Measurements from ENCODE around the gene TNIK. TPM values are rescaled to one million over a fixed set of nuclear protein-coding genes. Genes with fewer than 3 reads are reported as not detected.

The TNIK gene
- total RNA-seq, 1 donor from 2014 or later: 17.0 TPM

GRCh38 chr3:171481011-171481410, 20.8 kb upstream of the TNIK start:
- no peaks in the 10 kb centered on the region for H3K27me3 ChIP-seq (ENCODE audit: control insufficient read depth, insufficient read depth, low read length)
- no peak for DNase-seq (ENCODE audit: low read depth)
- TF ChIP-seq CTCF (IDR thresholded peaks at IDR 0.05; ENCODE audit: insufficient read depth, low read length, poor library complexity, severe bottlenecking): no peak
- H3K36me3 ChIP-seq (ENCODE audit: control insufficient read depth, insufficient read depth, low read length): no peaks in the 10 kb centered on the region
- no peak overlapping the region for H3K4me3 ChIP-seq (ENCODE audit: low read depth, low read length)

- Histone ChIP-seq H3K36me3 (ENCODE audit: control insufficient read depth, insufficient read depth, low read length) (no peaks in the 10 kb centered on the region), H3K27me3 (ENCODE audit: control insufficient read depth, insufficient read depth, low read length) (no peaks in the 10 kb centered on the region), H3K4me3 (ENCODE audit: low read depth, low read length) (no peak overlapping the region)
- no peak for DNase-seq (ENCODE audit: low read depth)
- TF ChIP-seq CTCF (IDR thresholded peaks at IDR 0.05; ENCODE audit: insufficient read depth, low read length, poor library complexity, severe bottlenecking): no peak
Observed at GRCh38 chr3:171480526-171480925, 20.3 kb upstream of the TNIK start.

- H3K4me3 ChIP-seq (ENCODE audit: low read depth, low read length): no peak overlapping the region
- no peak for TF ChIP-seq CTCF (IDR thresholded peaks at IDR 0.05; ENCODE audit: insufficient read depth, low read length, poor library complexity, severe bottlenecking)
- no peaks in the 10 kb centered on the region for H3K36me3 ChIP-seq (ENCODE audit: control insufficient read depth, insufficient read depth, low read length)
- no peaks in the 10 kb centered on the region for H3K27me3 ChIP-seq (ENCODE audit: control insufficient read depth, insufficient read depth, low read length)
- DNase-seq (ENCODE audit: low read depth): no peak
Observed at GRCh38 chr3:171476532-171477102, 16.4 kb upstream of the TNIK start.

- no peak for TF ChIP-seq CTCF (IDR thresholded peaks at IDR 0.05; ENCODE audit: insufficient read depth, low read length, poor library complexity, severe bottlenecking)
- no peak for DNase-seq (ENCODE audit: low read depth)
- Histone ChIP-seq H3K27me3 (ENCODE audit: control insufficient read depth, insufficient read depth, low read length) (no peaks in the 10 kb centered on the region), H3K4me3 (ENCODE audit: low read depth, low read length) (no peak overlapping the region), H3K36me3 (ENCODE audit: control insufficient read depth, insufficient read depth, low read length) (no peaks in the 10 kb centered on the region)
Observed at GRCh38 chr3:171472552-171472951, 12.3 kb upstream of the TNIK start.

- Histone ChIP-seq H3K36me3 (ENCODE audit: control insufficient read depth, insufficient read depth, low read length) (no peaks in the 10 kb centered on the region), H3K27me3 (ENCODE audit: control insufficient read depth, insufficient read depth, low read length) (no peaks in the 10 kb centered on the region), H3K4me3 (ENCODE audit: low read depth, low read length) (no peak overlapping the region)
- no peak for DNase-seq (ENCODE audit: low read depth)
- no peak for TF ChIP-seq CTCF (IDR thresholded peaks at IDR 0.05; ENCODE audit: insufficient read depth, low read length, poor library complexity, severe bottlenecking)
Observed at GRCh38 chr3:171470714-171471227, 10.6 kb upstream of the TNIK start.

GRCh38 chr3:171469376-171469775, 9.2 kb upstream of the TNIK start:
- TF ChIP-seq CTCF (IDR thresholded peaks at IDR 0.05; ENCODE audit: insufficient read depth, low read length, poor library complexity, severe bottlenecking): no peak
- Histone ChIP-seq H3K36me3 (ENCODE audit: control insufficient read depth, insufficient read depth, low read length) (no peaks in the 10 kb centered on the region), H3K27me3 (ENCODE audit: control insufficient read depth, insufficient read depth, low read length) (no peaks in the 10 kb centered on the region), H3K4me3 (ENCODE audit: low read depth, low read length) (no peak overlapping the region)
- DNase-seq (ENCODE audit: low read depth): no peak

Measured in kidney epithelial cell (primary cell).